ENCODE results near the gene TPRG1L.

TPRG1L gene

DNA sequence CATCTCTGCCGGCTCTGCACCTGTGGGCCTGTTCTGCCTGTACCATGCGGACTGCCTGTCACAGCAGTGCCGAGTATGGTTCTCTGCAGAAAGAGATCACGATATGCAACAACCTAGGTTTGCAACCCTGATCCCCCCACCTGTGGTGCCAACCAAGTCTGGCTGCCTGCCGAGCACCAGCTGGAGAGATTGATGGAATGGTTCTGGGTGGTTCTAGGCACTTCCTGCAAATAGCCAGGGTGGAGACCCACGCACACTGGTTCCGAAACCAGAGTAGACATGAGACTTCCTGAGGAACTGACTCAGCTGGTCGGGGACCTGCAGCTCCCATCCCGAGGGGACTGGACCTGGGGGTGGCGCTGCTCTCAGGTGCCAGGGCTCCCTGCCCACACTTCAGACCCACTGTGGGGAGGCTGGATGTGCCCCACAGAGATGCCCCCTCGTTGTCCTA is 5.4 kb downstream of the TPRG1L start:
- DNase-seq = no peak

DNA sequence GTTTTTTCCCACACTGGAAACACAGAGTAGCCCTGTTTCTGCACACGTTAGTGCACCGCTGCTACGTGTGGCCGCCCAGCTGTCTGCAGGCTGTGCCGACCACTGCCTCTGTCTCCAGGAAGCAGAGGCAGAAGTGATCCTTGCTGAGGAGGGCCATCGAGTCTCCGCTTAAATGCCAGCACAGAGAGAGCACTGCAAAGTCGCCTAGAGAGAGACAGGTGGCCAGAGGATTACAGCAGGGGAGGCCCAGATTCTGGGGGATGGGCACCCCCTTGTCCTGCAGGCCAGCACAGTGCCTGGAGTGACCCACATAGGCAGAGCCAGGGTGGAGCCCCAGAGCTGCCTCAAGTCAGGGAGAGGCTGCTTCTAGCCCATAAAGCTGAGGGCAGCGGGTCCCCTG is 6.1 kb downstream of the TPRG1L start:
- no peak for DNase-seq

DNA sequence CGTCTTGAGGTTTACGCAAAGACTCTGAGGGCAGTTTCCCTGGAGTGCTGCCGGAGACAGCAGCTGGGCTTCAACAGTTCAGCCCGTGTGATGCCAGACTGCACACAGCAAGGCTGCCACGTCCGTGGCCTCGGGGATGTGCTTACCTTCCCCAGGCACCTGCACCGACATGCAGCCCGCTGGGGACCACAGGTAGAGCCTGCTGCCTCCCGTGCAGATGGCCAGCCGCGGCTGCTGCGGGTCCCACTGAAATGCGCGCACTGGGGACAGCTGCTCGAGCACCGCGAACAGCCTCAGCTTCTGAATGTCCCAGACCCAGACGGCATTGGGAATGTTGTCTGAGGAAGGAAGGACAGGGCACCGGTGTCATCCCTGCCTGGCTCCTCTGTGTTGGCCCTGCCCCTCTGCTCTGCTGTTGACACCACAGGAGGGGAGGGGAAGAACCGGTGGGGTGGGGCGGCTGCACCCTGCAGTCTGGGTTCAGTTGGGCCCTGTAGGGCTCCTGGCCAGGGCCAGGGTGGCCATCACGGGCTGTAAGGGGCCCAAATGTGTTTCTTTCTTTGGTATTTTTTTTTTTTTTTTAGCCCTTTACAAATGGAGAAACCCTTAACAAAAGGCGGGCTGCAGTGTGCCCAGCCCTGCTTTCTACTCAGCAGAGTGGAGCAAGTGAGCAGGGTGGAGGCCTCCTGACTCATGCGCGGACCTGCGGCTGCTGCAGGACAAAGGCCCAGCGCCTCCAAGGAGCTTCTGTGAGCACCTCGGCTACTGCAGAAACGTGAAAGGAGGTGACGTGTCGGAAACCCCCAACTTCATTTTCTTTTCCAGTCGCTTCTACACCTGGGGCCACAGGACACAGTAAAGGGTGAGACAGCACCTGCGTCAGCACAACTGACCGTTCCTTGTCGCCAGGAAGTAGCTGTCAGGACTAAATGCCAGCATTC is 6.8 kb downstream of the TPRG1L start:
- no peak for DNase-seq

DNA sequence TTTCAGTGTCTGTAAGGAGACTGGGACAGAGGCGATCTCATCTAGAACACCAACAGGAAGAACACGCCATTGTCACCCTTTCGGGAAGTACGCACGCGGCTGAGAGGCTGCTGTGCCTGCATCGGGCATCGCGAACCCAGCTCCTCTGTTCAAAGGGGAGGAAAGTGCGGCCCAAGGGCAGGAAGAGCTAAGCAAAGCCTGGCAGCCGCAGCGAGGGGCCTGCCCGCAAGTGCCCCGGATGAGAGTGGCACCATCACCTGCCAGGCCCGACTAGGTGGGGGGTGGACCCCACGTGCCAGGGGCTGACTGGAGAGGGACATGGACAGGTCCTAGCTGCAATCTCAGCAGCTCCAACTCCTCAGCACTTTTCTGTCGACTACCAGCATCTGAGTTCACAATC is 7.5 kb downstream of the TPRG1L start:
- DNase-seq = no peak

DNA sequence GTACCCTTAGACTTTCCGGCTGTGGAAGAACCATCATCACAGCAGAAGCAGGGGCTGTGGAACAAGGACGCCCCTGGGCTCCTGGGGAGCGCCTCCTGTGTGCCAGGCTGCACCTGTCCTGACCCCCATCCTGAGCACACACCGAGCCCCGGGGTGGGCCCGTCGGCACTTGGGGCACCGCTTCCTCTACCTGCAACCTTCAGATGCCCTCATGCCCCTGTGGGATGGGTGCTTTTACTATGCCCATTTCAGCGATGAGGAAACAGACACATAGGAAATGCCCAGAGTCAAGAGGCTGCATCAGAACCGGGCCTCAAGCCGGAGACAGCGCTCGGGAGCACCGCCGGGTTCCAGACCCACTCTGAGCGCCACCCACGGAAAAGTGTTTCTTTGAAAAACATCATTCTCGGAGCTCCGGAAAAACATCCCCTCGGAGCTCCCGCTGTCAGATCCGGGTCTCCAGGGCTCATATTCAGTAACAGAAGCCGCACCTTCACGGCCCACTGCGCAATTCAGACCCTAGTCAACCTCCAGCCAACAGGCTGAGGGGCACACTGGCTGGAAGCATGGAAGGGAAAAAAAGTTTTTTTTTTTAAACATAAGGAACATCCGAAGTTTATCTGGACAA is 8.0 kb downstream of the TPRG1L start:
- no peak for DNase-seq

DNA sequence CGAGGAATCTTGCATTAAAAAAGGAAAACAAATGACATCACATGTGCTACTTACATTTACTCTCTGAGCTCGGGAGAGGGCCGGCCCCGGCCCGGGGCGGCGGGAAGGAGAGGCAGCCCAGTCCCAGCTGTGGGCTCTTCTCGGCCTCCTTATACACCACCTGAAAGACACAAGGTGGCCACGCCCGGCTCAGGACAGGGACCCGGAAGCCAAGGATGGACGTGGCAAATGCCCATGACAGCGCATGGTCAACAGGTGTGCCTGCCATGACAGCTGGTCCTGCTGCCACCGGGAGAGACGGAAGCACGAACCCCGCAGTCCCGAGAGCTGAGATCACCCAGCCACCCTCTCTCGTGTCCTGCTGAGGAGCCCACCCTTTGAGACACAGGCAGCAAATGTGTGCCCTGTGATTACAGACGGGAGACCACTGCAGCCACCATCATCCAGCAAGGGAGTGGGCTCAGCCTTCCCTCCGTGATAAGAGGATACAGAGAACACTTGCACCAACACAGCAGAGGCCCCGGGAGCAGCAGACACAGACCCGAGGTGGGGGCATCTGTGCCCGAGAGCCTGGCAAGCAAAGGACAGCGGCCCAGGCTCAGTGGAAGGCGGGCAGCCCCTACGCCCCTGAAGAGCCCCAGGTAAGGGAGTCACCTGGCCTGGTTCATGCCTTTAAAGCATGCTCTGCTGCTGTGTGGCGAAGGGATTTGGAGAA is 8.7 kb downstream of the TPRG1L start:
- DNase-seq = no peak

DNA sequence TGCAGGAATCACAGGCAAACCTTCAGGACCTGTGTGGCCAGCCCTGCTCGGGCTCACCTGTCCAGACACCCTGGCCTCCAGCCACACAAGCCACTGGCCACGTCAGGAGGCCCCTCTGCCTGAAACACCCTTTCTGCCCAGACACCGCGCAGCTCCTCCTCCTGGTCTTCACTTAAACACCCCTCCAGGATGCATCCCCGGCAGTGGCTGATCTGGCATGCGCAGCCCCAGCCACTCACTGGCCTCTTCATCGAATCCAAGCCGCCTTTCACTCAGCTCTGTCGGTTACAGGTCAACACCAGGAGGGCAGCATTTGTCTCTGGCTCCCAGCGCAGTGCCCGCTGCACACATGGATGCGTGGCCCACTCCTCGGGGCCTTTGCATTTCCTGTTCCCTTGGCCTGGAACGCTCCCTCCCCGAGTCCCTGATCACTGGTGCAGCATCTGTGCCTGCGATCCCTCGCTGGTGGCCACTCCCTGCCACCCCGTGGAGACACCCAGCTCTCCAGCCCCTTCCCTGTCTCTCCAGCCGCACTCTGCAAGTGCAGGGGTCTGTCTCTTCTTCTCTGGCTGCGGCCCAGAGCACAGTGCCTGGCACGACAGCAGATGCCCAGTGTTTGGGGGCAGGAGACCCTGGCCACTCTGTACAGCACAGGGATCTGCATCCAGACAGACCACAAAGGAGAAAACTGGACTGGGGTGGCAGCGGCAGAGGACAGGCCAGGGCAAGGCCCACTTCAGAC is 9.4 kb downstream of the TPRG1L start:
- no peak for DNase-seq

DNA sequence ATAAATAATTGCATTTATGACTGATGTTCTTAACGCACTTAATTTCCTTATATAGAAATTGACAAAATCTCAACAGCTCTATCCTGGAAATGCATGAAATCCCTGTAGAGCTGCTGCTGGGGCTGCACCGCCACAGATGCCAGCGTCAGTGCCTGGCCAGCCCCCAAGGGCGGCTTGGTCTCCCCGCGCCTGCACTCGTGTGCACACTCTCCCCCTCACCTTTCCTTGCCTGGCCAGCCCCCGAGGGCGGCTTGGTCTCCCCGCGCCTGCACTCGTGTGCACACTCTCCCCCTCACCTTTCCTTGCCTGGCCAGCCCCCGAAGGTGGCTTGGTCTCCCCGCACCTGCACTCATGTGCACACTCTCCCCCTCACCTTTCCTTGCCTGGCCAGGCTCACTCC is 11.3 kb downstream of the TPRG1L start:
- no peak for DNase-seq

DNA sequence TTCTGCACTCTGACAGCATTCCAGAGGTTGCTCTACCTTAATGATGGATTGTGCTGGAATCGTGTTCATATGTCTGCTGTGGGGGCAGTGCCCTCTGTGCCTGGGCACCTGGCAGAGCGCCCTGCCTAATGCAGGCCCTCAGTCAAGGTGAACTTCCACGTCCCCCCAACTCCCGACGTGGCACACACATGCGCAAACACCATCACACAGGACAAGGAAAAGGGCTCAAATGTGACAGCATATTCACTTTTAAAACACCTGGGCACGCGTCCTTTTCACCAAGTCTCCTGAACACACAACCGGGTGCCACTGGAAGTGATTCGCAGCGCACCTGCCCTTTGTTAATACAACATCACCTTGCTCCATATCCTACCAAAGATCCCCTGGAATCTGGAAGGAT is 11.7 kb downstream of the TPRG1L start:
- no peak for DNase-seq

DNA sequence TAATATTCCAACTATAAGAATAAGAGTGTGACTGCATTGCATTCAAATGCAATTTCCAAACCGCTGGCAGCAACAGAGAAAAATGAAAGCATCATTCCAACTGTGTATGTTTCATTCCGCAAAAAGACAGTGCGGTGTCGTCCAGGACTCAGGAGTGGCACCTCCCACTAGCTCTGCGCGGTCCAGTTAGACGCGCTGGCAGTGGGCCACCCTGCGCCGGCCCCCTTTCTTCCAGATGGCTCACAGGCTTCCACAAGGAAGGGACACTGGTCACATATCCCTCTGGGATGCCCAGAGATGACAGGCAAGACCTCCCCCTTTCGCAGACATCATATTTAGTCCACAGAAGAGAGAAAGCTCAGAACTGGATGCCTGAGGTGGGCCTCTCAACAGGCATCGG is 13.2 kb downstream of the TPRG1L start:
- DNase-seq = no peak

DNA sequence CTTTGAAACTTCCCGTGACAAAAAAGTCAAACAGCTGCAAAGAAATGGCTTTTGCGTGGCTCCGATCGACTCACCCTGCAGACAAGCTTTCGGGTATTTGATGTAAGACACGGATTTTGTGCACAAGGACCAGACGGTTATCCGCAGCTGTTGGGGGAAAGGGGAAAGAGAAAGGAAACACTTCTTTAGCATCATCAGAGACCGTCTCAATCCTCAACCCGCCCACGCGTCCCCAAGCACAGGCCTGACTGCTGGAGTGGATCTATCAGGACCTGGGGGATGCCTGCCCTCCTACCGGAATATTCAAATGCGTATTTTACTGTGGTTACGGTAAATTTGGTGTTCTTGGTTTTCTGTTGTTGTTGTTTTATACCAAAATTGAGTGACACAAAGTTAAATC is 13.9 kb downstream of the TPRG1L start:
- DNase-seq = no peak

DNA sequence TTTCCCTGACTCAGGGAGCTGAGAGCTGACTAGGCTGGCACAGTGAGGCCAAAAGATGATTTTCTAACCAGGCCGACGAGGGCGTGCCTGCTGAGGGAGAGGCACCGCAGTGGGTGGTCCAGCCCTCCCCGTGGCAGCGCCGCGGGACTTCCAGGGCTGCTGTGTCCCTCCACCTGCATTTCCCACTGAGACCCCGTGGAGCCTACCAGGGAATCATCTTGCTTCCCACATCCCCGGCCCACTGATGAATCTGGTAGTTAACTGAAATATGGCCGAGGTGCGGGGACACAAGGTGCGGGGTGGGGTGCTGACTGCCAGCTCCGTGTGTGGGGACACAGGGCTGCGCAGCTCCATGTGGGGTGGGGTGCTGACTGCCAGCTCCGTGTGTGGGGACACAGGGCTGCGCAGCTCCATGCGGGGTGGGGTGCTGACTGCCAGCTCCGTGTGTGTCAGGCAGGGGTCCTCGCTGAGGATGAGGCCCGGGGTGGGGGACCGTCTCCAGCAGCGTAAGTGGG is 14.6 kb downstream of the TPRG1L start:
- DNase-seq = no peak

DNA sequence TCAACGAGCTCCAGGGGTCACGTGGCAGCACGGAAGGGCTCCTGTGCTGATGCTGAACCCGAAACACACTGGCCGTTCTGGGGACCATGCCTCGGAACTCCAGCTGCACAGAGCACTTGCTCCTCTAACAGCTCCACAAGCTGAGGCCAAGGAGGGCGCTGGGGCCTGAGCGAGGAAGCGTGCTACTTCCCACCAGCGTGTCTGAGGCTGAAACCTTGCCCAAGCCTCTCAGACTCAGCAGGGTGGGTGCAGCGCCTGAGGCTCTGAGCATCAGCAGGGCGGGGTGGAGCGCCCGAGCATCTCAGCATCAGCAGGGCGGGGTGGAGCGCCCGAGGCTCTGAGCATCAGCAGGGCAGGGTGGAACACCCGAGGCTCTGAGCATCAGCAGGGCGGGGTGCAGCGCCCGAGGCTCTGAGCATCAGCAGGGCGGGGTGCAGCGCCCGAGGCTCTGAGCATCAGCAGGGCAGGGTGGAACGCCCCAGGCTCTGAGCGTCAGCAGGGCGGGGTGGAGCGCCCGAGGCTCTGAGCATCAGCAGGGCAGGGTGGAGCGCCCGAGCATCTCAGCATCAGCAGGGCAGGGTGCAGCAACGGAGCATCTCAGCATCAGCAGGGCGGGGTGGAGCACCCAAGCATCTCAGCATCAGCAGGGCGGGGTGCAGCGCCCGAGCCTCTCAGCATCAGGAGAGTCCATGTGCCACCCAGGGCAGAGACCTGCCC is 15.5 kb downstream of the TPRG1L start:
- no peak for DNase-seq

DNA sequence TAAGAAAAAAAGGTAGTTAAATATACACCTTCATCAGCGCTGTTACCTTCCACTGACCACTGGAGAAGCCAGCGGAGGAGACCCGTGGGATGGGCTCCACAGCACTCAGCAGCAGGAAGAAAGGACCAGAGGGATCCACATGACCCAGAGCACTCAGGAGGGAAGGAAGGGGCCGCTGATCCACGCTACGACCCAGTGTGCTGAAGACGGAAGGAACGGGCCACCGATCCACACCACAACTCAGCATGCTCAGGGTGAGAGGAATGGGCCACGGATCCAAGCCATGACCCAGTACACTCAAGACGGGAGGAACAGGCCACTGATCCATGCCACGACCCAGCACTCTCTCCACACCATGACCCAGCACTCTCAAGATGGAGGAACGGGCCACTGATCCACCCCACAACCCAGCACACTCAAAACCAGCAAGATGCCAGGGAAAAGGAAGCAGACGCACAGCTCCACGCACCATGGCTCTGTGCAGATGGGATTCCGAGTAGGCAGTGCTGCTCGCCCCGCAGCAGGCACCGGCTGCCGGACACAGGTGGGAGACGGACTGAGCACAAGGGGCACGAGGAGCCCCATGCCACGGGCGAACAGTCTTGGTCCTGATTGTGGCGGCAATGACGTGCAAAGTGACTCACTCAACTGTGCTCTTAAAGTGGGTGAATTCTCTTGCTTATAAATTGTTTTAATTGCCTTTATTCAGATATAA is 16.4 kb downstream of the TPRG1L start:
- DNase-seq = no peak

DNA sequence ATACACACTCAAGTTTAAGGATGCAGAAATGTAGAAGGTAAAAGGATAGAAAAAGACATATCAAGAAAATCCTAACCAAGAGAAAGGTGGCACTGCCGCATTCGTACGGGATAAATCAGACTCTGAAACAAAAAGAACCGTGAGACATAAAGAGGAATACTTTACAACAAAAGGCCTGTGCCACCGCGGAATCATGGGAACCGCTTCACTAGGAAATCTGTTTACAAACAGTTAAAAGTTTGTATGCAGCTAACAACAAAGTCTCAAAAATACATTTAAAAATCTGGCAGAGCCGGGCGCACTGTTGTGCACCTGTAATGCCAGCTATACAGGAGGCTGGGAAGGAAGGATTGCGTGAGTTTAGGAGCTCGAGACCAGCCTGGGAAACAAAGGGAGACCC is 17.0 kb downstream of the TPRG1L start:
- no peak for DNase-seq

DNA sequence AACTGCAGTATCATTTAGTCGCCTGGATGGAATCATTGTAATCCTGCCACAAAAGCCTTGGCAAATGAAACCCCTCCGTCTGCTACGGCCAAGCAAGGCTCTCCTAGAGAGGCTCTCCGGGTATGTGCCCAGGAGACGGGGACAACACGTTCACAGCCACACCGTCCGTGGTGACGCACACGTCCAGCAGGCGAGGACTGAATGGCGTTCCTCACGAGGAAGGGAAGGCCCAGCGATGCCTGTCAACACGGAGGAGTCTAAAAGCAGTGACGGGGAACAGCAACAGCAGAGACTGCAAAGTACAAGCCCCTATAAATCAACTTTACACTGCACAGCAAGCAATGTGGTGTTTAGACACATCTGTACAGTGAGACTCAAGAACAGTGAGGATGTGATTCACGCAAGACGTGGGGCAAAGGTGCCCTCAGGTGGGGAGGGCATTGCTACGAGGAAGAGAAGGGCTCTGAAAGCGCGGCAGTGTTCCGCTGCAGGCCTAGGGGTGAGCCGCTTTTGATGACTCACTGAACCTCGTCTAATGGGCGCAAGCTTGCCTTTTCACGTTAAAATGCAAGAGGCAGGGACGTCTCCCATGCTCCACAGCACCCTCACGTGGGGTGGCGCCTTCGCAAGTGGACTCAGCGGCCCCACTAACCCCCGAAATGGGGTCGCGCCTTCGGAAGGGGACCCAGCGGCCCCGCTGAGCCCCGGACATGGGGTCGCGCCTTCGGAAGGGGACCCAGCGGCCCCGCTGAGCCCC is 18.3 kb downstream of the TPRG1L start:
- no peak for DNase-seq

DNA sequence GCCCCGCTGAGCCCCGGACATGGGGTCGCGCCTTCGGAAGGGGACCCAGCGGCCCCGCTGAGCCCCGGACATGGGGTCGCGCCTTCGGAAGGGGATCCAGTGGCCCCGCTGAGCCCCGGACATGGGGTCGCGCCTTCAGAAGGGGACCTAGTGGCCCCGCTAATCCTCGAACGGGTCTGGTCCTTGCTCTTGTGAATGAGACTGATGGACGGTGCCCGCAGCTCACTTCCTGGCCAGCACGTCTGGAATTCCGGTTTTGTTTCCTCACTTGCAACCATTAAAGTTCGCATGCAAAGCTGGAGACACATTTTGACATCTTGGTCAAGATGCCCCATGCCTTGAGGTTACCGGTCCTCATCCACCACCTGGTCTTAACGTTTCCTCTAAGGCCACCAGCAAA is 19.5 kb downstream of the TPRG1L start:
- no peak for DNase-seq

DNA sequence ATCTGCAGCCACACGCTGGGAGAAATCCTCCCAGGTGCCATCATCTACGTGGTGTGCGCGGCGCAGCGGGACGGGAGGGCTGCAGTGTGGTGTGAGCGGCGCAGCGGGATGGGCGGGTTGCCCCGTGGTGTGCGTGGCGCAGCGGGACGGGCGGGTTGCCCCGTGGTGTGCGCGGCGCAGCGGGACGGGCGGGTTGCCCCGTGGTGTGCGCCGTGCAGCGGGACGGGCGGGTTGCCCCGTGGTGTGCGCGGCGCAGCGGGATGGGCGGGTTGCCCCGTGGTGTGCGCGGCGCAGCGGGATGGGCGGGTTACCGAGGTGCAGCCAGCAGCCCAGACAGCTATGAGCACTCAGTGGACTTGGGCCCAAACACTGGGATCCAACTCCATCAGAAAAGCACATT is 20.4 kb downstream of the TPRG1L start:
- DNase-seq = no peak

DNA sequence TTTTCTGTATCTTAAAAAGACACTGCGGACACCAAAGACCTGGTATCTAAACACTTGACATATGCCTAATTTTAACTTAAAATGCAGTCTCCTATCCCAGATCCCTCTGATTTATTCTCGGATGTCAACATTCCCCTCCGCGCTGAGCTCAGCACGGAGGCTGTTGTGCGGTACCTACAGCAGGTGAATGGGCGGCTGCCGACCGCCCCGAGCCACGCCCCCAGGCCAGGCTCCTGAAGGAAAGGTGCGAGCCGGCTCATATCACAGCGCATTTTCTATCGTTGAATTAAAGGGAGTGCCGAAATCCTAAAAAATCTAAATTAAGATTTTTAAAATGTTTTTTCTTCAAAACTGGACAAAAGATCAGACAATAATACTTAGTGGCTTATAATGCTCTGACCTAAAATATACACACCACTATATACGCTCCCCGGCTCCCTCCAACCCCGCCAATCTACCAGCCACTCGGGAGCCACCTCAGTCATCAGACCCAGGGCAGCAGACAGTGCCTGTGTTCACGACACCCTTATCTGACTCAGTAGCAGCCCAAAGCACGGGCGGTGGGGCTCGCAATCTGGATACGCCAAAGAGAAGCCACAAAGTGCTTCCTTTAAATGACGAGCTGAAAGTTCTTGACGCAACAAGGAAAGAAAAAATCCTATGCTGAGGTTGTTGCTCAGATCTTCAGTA is 21.0 kb downstream of the TPRG1L start:
- DNase-seq = no peak

DNA sequence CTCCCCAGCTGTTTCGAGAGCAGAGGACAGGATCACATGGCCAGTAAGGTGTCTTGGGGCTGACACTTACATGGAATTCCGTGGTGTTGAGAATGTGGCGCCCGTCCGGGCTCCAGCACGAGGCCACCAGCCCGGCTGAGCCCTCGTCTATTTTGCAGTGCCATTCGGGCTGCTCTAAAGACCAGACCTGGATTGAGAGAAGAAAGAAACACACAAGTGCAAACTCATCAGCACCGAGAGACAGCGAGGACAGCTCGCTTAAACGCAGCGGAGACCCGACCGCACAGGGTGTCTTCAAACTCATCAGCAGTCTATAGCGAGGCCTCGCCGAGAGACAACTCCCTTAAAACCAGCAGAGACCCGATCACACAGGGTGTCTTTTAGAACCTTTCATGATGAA is 21.8 kb downstream of the TPRG1L start:
- DNase-seq = no peak
